COR-L47 (cell line): ENCODE results near the gene USP12.
"Not testable (repeated sequence)": the region's sequence is repeated elsewhere in the genome, so short reads cannot be mapped to it uniquely, and the experiment has no call there.

Experiments
- DNase-seq: peaks from one replicate; lab custom pipeline; 2025; lab: John Stamatoyannopoulos, UW

Gene USP12

DNA sequence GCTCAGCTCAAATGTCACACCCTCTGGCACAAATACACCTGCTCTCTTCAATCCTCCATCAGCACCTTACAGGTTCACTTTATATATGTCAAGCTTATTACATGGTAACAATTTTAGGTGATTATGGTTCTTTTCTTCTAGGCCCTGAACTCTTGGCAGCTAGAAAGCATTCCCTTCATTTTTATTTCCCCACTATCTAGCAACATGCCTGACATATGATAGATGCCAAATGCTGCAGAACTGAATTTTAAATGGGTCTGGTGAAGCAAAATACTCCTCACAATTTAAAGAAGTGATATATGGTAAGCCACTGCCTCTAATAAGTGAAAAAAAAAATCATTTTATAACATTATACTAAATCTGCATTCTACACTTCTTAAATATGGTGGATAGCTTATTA lies 95.2 kb downstream of the USP12 start:
- DNase-seq, result peak; percentile 25

- DNase-seq, result no peak
Measured at GRCh38 chr13:27073186-27073585, 98.4 kb downstream of the USP12 start.

- not testable (repeated sequence) for DNase-seq
Measured at GRCh38 chr13:27066123-27066522, 105.5 kb downstream of the USP12 start.

GRCh38 chr13:27065582-27065981 lies 106.0 kb downstream of the USP12 start:
- DNase-seq, result no peak

DNA sequence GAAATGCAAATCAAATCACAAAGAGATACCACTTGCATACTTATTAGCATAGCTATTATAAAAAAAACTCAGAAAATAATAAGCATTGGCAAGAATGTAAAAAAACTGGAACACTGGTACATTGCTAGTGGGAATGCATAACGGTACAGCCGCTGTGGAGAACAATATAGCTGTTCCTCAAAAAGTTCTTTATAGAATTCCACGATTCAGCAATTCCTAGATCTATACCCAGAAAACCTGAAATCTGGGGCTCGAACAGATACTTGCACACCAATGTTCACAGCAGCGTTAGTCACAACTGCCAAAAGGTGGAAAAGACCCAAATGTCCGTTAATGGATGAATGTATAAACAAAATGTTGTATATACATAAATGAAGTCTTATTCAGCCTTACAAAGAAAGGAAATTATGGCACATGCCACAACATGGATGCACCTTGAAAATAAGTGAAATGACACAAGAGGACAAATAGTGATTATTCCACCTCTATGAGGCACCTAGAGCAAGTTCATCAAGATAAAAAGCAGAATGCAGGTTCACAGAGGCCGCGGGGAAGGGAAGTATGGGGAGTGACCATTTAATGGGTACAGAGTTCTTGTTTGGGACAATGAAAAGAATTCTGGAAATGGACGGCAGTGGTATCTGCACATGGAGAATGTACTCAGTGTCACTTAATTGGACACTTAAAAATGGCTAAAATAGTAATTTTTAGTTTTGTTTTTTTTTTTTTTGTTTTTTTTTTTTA lies 107.2 kb downstream of the USP12 start:
- DNase-seq, result no peak

- DNase-seq, result no peak
Measured at GRCh38 chr13:27057817-27058216, 113.8 kb downstream of the USP12 start.

DNA sequence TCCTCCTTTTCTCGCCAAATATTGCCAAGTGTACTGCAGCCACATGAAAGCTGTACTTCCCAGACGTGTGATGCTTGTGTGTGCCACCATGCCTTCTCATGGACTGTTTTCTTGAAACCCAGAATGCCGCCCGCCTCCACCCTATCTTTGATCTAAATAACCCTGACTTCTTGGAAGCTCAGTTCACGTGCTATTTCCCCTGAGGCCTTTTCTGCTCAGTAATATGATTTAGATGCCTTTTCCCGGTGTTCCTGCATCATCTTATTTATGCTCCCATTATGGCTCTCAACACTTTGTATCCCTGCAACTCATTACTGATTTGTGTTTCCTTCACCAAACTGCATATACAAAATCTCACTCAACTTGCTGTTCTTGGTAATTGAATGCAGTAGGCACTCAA lies 116.1 kb downstream of the USP12 start:
- no peak for DNase-seq

DNA sequence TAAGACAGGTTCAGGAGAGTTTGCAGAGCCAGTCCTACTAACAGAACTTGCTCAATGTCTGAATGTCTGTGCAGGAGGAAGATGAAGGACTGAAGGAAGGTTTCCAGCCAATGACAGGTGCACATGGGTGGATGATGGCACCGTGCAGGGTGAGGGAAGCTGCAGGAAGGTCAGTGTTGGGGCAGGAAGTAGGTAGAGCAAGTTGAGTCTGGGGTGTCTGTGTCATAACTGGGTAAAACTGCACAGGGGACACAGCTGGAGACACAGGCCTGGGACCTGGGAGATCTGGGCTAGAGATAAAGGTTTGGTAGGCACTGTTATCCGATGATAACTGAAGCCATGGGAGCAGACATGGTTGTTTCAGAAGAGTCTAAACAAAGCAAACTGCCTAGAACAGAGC lies 116.9 kb downstream of the USP12 start:
- no peak for DNase-seq

DNA sequence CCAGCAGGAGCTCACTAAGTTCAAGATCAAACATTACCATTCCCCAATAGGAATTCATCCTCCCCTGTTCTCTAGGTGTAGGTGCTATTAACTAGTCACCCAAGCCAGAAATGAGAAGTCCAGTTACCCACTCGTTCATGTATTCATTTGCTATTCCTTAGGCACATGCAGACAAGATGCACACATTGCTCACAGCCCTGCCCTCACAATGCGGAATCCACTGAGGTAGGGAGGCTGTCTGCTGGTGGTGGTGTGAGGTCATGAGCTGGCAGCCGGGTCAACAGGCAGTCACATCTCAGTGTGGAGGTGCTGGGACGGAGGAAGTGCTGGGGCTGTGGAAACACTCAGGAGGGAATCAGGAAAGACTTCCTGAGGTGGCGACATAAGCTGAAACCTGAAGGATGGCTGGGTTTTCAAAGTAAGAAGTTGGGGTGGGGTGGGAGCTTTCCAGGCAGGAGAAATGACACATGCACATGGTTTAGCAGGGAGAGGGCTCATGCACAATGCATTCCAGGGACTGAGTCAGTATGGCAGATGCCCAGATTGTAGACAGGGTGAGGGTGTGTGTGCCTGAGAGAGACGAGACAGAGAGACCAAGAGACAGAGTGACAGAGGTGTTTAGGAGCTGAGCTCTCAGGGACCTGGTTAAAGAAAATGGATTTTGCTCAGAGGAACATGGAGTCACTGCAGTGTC lies 117.6 kb downstream of the USP12 start:
- DNase-seq, result no peak

DNA sequence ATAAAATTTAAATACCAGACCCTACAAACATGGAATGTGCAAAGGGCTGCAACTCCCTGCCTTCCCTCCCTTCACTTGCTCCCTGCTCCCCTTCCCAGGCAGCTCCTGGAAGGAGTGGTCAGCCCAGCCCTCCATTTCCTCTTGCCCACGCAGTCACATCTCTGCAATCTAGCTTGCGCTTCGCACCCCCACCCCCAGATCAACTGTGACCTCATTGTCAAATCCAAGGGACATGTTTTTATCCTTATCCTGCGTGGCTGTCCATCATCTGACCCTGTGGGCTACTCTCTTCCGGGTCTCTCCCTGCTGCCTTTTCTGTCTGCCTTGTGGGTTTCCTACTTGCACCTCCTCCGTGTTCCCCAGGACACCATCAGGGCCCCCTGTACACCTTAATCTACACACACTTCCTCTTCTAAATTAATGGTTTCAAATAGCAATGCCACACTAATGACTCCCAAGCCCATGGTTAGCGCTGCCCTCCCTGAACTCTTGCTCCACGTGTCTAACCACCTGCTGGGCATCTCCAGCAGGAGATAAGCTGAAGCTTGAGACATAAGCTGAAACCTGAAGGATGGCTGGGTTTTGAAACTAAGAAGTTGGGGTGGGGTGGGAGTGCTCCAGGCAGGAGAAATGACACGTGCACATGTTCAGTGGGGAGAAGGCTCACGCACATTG lies 118.3 kb downstream of the USP12 start:
- peak; percentile 21 for DNase-seq

DNA sequence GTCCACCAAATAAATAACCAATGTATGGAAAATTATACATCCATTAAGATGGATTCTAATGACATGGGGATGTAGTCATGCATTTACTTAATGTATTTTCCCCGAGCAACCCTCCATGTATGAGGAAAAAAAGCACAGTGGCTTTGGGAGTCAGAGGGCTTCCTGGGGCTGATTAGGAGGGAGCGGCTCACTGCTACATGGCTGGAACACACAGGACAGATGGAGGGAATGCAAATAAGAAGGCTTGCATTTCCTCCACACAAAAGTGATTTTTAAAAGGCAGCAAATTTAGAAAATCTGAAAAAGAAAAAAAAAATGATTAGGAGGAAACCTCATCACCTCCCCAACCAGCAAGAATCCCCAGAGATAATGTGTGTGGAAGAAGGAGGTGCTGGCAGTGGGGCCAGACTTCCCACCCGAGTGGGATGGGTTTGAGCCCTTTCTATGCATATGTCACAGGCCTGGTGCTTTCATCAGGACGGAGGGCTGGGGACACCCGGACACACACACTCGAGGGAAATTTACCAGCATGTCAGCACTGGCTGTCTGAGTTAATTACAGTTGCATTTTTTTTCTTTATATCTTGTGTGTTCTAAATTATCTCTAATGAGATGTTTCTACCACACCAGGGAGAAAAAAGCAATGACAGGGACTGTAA lies 118.9 kb downstream of the USP12 start:
- DNase-seq, result no peak

DNA sequence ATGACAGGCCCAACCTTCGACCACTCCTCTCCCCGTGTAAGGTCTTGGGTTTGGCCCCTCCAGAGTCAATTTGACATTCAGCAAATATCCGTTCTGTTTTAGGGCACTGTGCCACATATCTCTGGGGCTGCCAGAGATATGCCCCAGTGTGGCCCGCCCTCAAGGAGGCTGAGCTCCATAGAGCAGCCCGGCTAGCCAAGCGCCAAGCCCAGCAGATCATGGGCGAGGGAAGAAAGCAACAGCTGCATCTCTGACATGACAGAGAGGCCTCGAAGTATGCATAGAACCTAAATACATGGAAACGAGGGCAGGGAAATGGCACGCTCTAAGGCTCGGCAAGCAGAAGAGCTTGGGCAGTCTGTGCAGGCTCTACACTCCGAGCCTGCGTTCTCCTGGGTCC lies 124.5 kb downstream of the USP12 start:
- DNase-seq, result no peak

GRCh38 chr13:27044837-27045570 lies 126.6 kb downstream of the USP12 start:
- DNase-seq, result no peak

- no peak for DNase-seq
Measured at GRCh38 chr13:27043013-27043412, 128.6 kb downstream of the USP12 start.

GRCh38 chr13:27041341-27041740 lies 130.3 kb downstream of the USP12 start:
- DNase-seq, result no peak

- DNase-seq, result no peak
Measured at GRCh38 chr13:27040826-27041108, 130.8 kb downstream of the USP12 start.

DNA sequence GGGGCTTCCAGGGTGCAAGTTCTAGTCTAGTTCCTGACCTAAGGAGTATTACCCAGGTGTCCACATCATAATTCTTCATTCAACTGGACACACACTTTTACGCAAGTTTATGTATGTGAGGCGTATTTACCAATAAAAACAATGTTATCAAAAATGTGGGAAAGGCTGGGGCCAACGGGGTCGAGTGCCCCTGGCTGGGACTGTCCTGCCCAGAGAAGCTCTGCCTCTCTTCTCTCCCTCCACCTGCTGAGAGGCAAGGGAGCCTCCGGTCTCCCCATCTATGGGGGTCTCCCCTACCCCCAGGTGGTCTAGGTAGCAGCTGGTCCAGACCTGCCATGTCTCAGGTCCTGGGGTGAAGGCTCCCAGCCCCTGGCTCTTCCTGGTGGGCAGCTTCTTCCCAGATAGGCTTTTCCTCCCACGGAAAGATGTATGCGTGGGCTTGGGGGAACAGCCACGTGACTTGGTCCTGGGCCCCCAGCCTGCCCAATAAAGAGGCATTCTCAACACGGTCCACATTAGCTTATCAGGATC lies 132.4 kb downstream of the USP12 start:
- DNase-seq, result no peak

DNA sequence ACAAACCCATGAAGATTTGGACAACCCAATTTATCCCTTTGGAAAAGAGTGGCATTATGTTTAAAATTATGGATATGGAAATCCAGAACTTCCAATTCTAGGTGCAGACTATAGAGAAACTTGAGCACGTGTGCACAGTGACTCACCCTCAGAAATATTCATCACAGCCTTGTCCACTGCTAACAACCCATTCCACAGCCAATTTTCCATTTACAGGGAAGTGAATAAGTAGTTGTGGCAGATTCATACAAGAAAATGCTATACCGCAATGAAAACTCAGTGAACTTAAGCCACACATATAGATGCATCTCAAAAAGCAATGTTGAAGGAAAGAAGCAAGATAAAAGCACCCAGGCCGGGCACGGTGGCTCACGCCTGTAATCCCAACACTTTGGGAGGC lies 133.3 kb downstream of the USP12 start:
- DNase-seq, result no peak

- DNase-seq, result peak; percentile 9
Measured at GRCh38 chr13:27037571-27037970, 134.0 kb downstream of the USP12 start.

DNA sequence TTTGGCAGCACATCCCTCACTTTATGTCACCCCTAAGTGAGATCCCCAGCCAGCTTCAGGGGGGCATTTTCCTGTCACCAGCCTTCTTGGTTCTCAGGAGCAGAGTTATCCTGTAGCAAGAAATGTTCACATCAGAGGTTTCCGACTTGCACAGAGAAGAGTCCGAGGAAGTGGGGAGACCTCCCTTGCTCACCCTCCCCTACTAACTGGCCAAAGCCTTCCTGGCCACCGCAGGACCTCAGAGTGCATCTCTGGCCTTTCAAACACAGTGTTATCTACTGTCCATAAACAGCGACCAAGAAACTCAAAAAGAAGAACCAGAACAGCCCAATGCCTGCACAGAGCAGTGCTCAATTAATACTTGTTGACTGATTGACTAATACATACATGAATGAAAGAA lies 134.4 kb downstream of the USP12 start:
- DNase-seq, result no peak

DNA sequence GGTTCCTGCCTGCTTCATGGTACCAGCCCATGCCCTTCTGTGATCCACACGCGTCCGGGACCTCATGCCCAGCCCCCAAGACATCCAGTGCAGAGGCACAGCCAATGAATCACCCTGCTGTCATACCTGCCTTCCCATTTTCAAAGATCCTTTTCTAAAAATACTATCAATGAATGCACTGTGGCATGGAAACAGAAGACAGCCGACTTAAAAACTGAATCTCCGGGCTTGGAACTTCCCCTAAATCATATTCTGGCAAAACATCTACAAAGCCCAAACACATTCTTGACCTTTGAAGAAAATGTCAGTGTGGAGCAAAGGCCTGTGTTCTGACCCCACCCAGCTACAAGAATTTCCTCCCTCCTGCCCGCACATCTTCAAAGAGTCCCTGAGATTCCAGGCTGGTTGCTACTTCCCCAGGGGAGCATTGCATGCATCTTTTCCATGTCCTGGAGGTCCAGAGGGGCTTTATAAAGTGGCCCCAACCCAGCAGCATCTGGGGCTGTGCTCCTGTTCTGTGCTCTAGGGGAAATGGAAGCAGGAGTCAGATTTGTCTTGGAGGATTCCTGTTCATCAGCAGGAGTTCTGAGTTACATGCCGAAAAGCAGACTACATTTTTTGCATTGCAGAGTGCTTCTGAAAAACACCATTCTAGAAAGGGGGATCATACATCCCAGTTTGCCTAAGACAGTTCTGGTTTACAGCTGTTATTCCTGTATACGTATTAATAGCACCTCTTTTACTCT lies 135.2 kb downstream of the USP12 start:
- DNase-seq, result no peak
